Lung (tissue), 12 donors: ENCODE measurements around the gene ATP13A4. TPM values are rescaled to one million over a fixed set of nuclear protein-coding genes. Genes with fewer than 3 reads are reported as not detected.

Experiments
- ATAC-seq: fragments of 200-7000 bp; cut with Tn5 transposase; one replicate; pipeline ENCODE4 v1.9.1; 2020; ENCODE audit warnings: moderate number of reproducible peaks; ENCODE audit not compliant: insufficient read depth, low FRiP score
- DNase-seq, 3 donors: peaks; one replicate each; pipeline ENCODE4 v3.0.0-alpha.2; 2013 to 2017
- H3K27ac ChIP-seq, 2 donors: one replicate each; pipeline ENCODE4 v1.5.1; 2013; ENCODE audit warnings: mild to moderate bottlenecking in 2 of 2, moderate library complexity in 2 of 2, control low read depth in 1 of 2, inconsistent platforms in 1 of 2, low read depth in 1 of 2, low read length in 1 of 2
- H3K27me3 ChIP-seq, 3 donors: one replicate each; pipeline ENCODE4 v1.5.1; 2013; ENCODE audit warnings: low read length in 2 of 3; ENCODE audit not compliant: control insufficient read depth in 3 of 3, insufficient read depth in 3 of 3
- H3K36me3 ChIP-seq, 4 donors: one replicate each; pipeline ENCODE4 v1.5.1; 2013; ENCODE audit warnings: low read length in 4 of 4, mild to moderate bottlenecking in 1 of 4, moderate library complexity in 1 of 4; ENCODE audit not compliant: control insufficient read depth in 4 of 4, insufficient read depth in 4 of 4
- H3K4me1 ChIP-seq, 5 donors: one replicate each; pipeline ENCODE4 v1.5.1; 2013; ENCODE audit warnings: low read length in 5 of 5, mild to moderate bottlenecking in 2 of 5, moderate library complexity in 1 of 5; ENCODE audit not compliant: control insufficient read depth in 5 of 5, insufficient read depth in 5 of 5
- H3K4me3 ChIP-seq: one replicate; pipeline ENCODE4 v1.5.1; 2013; ENCODE audit warnings: mild to moderate bottlenecking, control low read depth, moderate library complexity
- H3K9ac ChIP-seq, 2 donors: one replicate each; pipeline ENCODE4 v1.5.1; 2013; ENCODE audit warnings: low read length in 2 of 2, control low read depth in 1 of 2; ENCODE audit not compliant: insufficient read depth in 1 of 2
- H3K9me3 ChIP-seq, 4 donors: one replicate each; pipeline ENCODE4 v1.5.1; 2013; ENCODE audit warnings: low read length in 3 of 4, mild to moderate bottlenecking in 1 of 4, moderate library complexity in 1 of 4; ENCODE audit not compliant: control insufficient read depth in 4 of 4, insufficient read depth in 3 of 4
- WGBS, 2 donors: extraction: QIAGEN DNeasy Blood & Tissue Kit; methylation state at CpG; one replicate each; pipeline ENCODE4 v1.1.7; 2013; 5-methylcytosine and 5-hydroxymethylcytosine counted together
- polyA plus RNA-seq, 2 donors: library from polyadenylated mRNA; stranded (reverse); fragments of 200-250 nt; gene quantifications; one replicate each; pipeline ENCODE4 v1.2.1, GENCODE V29; 2013
- total RNA-seq, 2 donors: library from RNA; depleted of rRNA in 1 of 2; stranded (reverse); fragments of >200 nt in 1 of 2; gene quantifications; one replicate each; pipeline ENCODE4 v1.2.1, GENCODE V29; 2014 to 2021
- TF ChIP-seq, protein P1 (sequence below): IDR thresholded peaks from 2 replicates; pipeline ENCODE4 v1.5.1; 2012; ENCODE audit warnings: mild to moderate bottlenecking; ENCODE audit errors: control extremely low read depth, extremely low read depth
- donor health status: control.
- donor health status: control.
- donor health status: Bipolar disorder and iron deficiency.
- donor health status: healthy.
- donor health status: DM: yes; HTN: yes; CAD: no.

Gene ATP13A4
- total and polyA plus RNA-seq, 4 donors: 25.5 to 202 (median 85.9) TPM

DNA sequence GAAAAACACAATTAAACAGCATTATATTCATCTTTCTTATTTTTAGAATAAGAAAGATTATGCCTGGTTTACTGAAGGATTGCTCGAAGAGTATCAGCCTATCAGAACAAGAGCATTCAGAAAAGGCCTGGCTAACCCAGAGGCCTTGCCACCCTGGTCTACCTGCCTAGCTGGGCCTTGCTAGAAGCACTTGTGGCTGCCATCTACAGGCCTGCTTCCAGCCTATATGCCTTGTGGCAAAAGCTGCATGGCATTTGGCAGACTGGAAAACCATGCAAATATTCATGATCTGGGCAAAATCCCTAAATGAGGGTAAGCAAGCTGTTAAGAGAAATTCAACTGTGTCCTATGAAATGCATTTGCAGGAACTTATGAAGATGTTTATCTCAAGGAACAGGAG is 9.3 kb upstream of the ATP13A4 start:
- Histone ChIP-seq H3K4me3 (no peak overlapping the region), H3K27ac (no peak overlapping the region), H3K27me3 (no peaks in the 10 kb centered on the region), H3K36me3 (no peaks in the 10 kb centered on the region), H3K4me1 (no peaks in the 10 kb centered on the region), H3K9ac (no peak overlapping the region), H3K9me3 (no peaks in the 10 kb centered on the region)
- TF ChIP-seq, protein P1, sequence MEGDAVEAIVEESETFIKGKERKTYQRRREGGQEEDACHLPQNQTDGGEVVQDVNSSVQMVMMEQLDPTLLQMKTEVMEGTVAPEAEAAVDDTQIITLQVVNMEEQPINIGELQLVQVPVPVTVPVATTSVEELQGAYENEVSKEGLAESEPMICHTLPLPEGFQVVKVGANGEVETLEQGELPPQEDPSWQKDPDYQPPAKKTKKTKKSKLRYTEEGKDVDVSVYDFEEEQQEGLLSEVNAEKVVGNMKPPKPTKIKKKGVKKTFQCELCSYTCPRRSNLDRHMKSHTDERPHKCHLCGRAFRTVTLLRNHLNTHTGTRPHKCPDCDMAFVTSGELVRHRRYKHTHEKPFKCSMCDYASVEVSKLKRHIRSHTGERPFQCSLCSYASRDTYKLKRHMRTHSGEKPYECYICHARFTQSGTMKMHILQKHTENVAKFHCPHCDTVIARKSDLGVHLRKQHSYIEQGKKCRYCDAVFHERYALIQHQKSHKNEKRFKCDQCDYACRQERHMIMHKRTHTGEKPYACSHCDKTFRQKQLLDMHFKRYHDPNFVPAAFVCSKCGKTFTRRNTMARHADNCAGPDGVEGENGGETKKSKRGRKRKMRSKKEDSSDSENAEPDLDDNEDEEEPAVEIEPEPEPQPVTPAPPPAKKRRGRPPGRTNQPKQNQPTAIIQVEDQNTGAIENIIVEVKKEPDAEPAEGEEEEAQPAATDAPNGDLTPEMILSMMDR: no peak
- ATAC-seq: peak; percentile 73
- WGBS, 2 donors: 58 to 64% methylated on average over 1 of the region's 1 CpG
- no peak for DNase-seq

DNA sequence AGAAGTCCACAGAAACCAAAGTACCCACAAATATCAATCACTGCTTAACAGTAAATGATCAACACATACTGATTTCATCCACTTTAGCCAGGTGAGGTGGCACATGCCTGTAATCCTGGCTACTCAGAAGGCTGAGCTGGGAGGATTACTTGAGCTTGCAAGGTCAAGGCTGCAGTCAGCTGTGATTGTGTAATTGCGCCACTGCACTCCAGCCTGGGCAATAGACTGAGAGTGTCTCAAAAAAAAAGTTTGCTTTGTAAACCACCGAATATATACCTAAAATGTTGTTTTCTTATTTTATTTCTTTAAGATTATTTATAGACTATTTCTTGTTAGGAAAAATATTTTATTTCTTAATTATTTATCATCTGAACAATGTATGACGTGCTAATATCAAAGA is 8.7 kb upstream of the ATP13A4 start:
- no peak overlapping the region for H3K4me3 ChIP-seq
- no peak for DNase-seq
- H3K4me1 ChIP-seq: no peaks in the 10 kb centered on the region
- no peak overlapping the region for H3K9ac ChIP-seq
- H3K27me3 ChIP-seq: no peaks in the 10 kb centered on the region
- H3K27ac ChIP-seq: no peak overlapping the region
- peak; percentile 38 for ATAC-seq
- 75 to 93% methylated on average over 3 of the region's 3 CpGs for WGBS, 2 donors
- TF ChIP-seq, protein P1: no peak
- H3K9me3 ChIP-seq: no peaks in the 10 kb centered on the region
- H3K36me3 ChIP-seq: no peaks in the 10 kb centered on the region

DNA sequence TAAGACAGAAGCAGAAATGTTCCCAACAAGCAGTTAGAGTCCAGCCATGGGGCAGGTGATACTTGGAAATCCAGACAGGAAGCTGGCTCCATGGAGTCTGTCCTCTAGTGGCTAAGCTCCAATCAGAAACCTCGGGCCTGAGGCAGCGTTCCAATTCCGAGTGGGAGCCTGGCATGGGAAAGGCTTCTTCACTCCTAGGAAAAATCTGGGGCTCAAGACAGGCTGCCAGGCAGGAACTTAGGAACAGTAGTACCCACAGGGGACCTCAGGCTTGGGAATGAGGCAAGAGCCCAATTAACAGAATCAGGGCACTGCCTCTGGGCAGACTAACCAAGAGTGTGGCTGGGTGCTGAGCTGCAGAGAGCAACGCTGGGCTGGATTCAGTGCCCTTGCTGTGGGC is 6.2 kb upstream of the ATP13A4 start:
- DNase-seq: no peak
- 55 to 81% methylated on average over 4 of the region's 4 CpGs for WGBS, 2 donors
- H3K27ac ChIP-seq: peak overlapping the region in 1 of 2 donors; percentile 24

More for the DNA sequence above, 6.2 kb upstream of the ATP13A4 start:
- no peak overlapping the region for H3K9ac ChIP-seq
- TF ChIP-seq, protein P1: no peak
- H3K4me3 ChIP-seq: no peak overlapping the region
- ATAC-seq: no peak
- no peaks in the 10 kb centered on the region for H3K9me3 ChIP-seq
- no peaks in the 10 kb centered on the region for H3K27me3 ChIP-seq
- H3K4me1 ChIP-seq: peaks cover 0 to 6% (median 0%) of the 10 kb centered on the region in 5 donors
- H3K36me3 ChIP-seq: no peaks in the 10 kb centered on the region
